ENCODE results near the gene DQX1. TPM values are rescaled to one million over a fixed set of nuclear protein-coding genes. Genes with fewer than 3 reads are reported as not detected.
"Not testable (repeated sequence)": the region's sequence is repeated elsewhere in the genome, so short reads cannot be mapped to it uniquely, and the experiment has no call there.

The DQX1 gene
- total RNA-seq, 6 experiments from 2014 or later, result 0.14 to 0.40 TPM; not detected in 4

- no peaks in the 10 kb centered on the region for H3K9me3 Mint-ChIP-seq
- H3K36me3 Mint-ChIP-seq (ENCODE audit: low read depth), result no peaks in the 10 kb centered on the region
- no peak for DNase-seq
- no peak overlapping the region for H3K27ac Mint-ChIP-seq
- peaks cover 1% of the 10 kb centered on the region; the same call in 1 of the 2 replicates for H3K27me3 Mint-ChIP-seq (ENCODE audit: insufficient read depth)
- H3K4me1 Mint-ChIP-seq (ENCODE audit: low read depth), result peaks cover 66% of the 10 kb centered on the region
- TF ChIP-seq CTCF (IDR thresholded peaks at IDR 0.05), result no peak
- H3K4me3 Mint-ChIP-seq, result no peak overlapping the region
Observed at GRCh38 chr2:74562126-74562775, 36.2 kb upstream of the DQX1 start.

DNA sequence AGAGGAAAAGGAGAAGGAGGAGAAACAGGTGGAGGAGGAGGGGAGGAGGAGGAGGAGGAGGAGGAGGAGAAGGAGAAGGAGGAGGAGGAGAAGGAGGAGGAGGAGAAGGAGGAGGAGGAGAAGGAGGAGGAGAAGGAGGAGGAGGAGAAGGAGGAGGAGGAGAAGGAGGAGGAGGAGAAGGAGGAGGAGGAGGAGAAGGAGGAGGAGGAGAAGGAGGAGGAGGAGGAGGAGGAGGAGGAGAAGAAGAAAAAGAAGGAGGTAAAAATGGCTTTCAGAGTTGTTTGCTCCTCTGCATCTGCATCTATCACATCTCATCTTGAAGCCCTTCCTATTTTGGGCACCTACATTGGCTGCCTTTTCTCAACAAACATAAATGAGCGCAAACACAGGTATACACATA, 35.0 kb upstream of the DQX1 start:
- H3K4me3 Mint-ChIP-seq; H3K27me3 Mint-ChIP-seq (ENCODE audit: insufficient read depth); H3K27ac Mint-ChIP-seq; H3K36me3 Mint-ChIP-seq (ENCODE audit: low read depth); H3K9me3 Mint-ChIP-seq; DNase-seq: not testable (repeated sequence)
- H3K4me1 Mint-ChIP-seq (ENCODE audit: low read depth), result peaks cover 53% of the 10 kb centered on the region

DNA sequence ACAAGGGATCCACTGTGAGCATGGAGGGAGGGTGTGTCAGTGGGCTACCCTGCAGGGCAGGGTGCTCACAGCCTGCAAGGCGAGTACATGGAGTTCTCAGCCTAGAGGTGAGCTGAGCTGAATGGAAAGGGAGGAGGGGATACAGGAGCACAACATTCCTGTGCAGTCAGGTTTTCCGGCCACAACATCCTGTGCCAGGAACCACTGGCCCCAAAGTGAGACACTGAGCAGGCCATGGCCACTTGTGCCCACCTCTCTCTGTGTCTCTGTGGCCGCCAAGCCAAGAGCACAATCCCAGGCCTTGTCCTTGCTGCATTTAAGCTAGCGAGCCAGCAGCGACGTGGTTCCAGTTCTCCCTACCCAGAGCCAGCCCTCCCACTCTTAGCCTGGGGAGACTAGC, 34.6 kb upstream of the DQX1 start:
- H3K4me1 Mint-ChIP-seq (ENCODE audit: low read depth), result peaks cover 49% of the 10 kb centered on the region
- no peak for DNase-seq
- H3K36me3 Mint-ChIP-seq (ENCODE audit: low read depth), result no peaks in the 10 kb centered on the region

GRCh38 chr2:74559912-74560311, 33.9 kb upstream of the DQX1 start:
- no peaks in the 10 kb centered on the region for H3K36me3 Mint-ChIP-seq (ENCODE audit: low read depth)
- H3K27me3 Mint-ChIP-seq (ENCODE audit: insufficient read depth), result peaks cover 1% of the 10 kb centered on the region; the same call in 1 of the 2 replicates
- H3K9me3 Mint-ChIP-seq, result no peaks in the 10 kb centered on the region
- no peak overlapping the region for H3K4me3 Mint-ChIP-seq
- no peak for DNase-seq
- peaks cover 47% of the 10 kb centered on the region for H3K4me1 Mint-ChIP-seq (ENCODE audit: low read depth)
- no peak overlapping the region for H3K27ac Mint-ChIP-seq
- no peak for TF ChIP-seq CTCF (IDR thresholded peaks at IDR 0.05)

More for the DNA sequence above, 34.6 kb upstream of the DQX1 start:
- no peaks in the 10 kb centered on the region for H3K9me3 Mint-ChIP-seq
- H3K27me3 Mint-ChIP-seq (ENCODE audit: insufficient read depth), result peaks cover 1% of the 10 kb centered on the region; the same call in 1 of the 2 replicates
- TF ChIP-seq CTCF (IDR thresholded peaks at IDR 0.05), result no peak
- no peak overlapping the region for H3K4me3 Mint-ChIP-seq
- H3K27ac Mint-ChIP-seq, result no peak overlapping the region

DNA sequence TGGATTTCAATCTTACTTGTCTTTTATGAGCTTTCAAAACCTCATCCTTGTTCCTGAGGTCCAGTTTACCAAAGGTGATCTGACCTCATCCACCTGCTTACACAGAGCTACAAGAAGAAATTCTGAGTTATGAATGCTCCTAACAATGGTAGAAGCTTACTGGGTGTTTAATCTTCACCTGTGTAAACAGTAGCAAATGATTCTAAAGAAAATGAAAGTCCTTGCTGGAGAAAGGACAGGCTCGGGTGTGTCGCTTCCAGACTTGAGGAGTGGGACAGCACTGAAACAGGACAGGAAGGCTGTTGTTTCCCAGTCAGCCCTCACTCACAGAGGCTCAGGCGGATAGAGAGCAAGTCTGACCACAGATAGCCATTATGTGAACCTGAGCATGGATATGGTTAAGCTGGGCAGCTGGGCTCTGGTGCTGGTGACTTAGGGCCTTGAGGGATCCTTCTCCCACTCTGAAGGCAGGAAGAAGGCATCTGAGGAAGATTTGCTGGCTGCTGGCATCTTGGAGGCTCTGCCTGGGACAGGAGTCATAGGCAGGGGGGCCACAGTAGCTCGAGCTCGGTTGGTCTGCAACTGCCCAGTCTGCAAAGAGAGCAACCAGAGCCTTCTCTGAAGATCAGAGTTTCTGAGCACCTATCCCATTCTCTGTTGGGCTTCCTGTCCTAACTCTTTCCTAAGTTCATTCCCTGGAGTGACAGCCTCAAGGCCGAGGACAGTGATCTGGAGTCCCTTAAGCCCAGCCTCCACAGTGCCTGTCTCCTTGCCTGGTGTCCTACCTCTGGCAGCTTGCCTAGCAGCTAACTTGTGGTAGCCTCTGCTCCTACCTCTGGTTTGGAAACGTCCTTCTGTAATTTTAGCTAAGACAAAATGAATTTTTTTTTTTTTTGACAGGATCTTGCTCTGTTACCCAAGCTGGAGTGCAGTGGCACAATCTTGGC, 32.5 kb upstream of the DQX1 start:
- Mint-ChIP-seq H3K9me3 (no peaks in the 10 kb centered on the region), H3K27ac (no peak overlapping the region), H3K4me3 (no peak overlapping the region), H3K27me3 (ENCODE audit: insufficient read depth) (peaks cover 5% of the 10 kb centered on the region), H3K4me1 (ENCODE audit: low read depth) (peaks cover 34% of the 10 kb centered on the region), H3K36me3 (ENCODE audit: low read depth) (no peaks in the 10 kb centered on the region)
- no peak for DNase-seq
- no peak for TF ChIP-seq CTCF (IDR thresholded peaks at IDR 0.05)
